ENCODE results near the gene RAB17.

GRCh38 chr2:237631007-237631785 is 40.7 kb upstream of the RAB17 start:
- TF ChIP-seq CTCF (IDR thresholded peaks at IDR 0.05; ENCODE audit: low read depth, low read length) (no peak), EZH2phosphoT487 (IDR thresholded peaks at IDR 0.05; ENCODE audit: low read depth) (no peak)

All from OCI-LY3 (cell line).